ENCODE results near the gene CIT. TPM values are rescaled to one million over a fixed set of nuclear protein-coding genes. Genes with fewer than 3 reads are reported as not detected.

Gene CIT
- polyA plus RNA-seq, 3 donors: 0.03 TPM; not detected in 2

DNA sequence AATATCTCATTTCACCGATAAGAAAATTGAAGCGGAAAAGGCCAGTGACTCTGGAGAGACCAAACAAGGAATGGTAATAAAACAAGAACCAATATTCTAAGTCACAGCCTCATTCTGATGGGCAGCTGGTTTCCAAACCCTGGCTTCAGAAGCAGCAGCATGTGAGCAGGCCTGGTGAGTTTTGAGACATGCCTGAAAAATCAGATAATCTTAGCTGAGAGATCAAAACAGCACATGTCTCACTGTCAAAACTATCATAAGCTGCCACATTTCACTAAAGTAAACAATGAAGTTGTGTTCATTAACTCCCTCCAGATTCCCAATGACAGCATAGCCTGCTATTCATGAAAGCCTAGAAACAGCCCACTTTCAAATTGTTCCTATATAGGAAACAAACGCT is 36.5 kb downstream of the CIT start:
- H3K9me3 ChIP-seq (replicated peaks in 1 of 2; ENCODE audit: control insufficient read depth in 1 of 2, insufficient read depth in 1 of 2, low read length in 2 of 2): no peaks in the 10 kb centered on the region
- Mint-ChIP-seq H3K27me3 (ENCODE audit: low read depth in 3 of 3) (no peaks in the 10 kb centered on the region), H3K4me3 (no peak overlapping the region), H3K36me3 (peaks cover 41 to 67% of the 10 kb centered on the region in 2 donors), H3K9me3 (peaks cover 0 to 6% (median 2%) of the 10 kb centered on the region in 7 donors), H3K27ac (peak overlapping the region in 1 of 7 donors; percentile 8), H3K4me1 (peaks cover 6% of the 10 kb centered on the region)
- H3K9ac ChIP-seq (ENCODE audit: insufficient read depth, low read length, poor library complexity, severe bottlenecking): no peak overlapping the region
- intact Hi-C loops (cut with micrococcal nuclease): no loop called here
- no peaks in the 10 kb centered on the region for H3K27me3 ChIP-seq (ENCODE audit: control insufficient read depth in 2 of 2, insufficient read depth in 2 of 2, low read length in 2 of 2)
- WGBS (ENCODE audit: insufficient coverage): no CpG with 5 or more reads among the region's 3 CpGs
- TF ChIP-seq, protein P1, sequence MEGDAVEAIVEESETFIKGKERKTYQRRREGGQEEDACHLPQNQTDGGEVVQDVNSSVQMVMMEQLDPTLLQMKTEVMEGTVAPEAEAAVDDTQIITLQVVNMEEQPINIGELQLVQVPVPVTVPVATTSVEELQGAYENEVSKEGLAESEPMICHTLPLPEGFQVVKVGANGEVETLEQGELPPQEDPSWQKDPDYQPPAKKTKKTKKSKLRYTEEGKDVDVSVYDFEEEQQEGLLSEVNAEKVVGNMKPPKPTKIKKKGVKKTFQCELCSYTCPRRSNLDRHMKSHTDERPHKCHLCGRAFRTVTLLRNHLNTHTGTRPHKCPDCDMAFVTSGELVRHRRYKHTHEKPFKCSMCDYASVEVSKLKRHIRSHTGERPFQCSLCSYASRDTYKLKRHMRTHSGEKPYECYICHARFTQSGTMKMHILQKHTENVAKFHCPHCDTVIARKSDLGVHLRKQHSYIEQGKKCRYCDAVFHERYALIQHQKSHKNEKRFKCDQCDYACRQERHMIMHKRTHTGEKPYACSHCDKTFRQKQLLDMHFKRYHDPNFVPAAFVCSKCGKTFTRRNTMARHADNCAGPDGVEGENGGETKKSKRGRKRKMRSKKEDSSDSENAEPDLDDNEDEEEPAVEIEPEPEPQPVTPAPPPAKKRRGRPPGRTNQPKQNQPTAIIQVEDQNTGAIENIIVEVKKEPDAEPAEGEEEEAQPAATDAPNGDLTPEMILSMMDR (IDR thresholded peaks at IDR 0.05): no peak
- H3K4me1 ChIP-seq (ENCODE audit: control insufficient read depth in 1 of 2, insufficient read depth in 2 of 2, low read length in 2 of 2): peaks cover 4 to 10% of the 10 kb centered on the region in 2 donors
- peak overlapping the region in 1 of 2 donors; percentile 3 for H3K27ac ChIP-seq (ENCODE audit: low read depth in 1 of 2, low read length in 2 of 2)
- no peak overlapping the region for H3K4me3 ChIP-seq (replicated peaks in 1 of 3; ENCODE audit: low read depth in 2 of 3, low read length in 3 of 3)
- H3K79me2 ChIP-seq (ENCODE audit: insufficient read depth, low read length): no peaks in the 10 kb centered on the region
- no peaks in the 10 kb centered on the region for H4K20me1 ChIP-seq (ENCODE audit: insufficient read depth, low read length)
- DNase-seq: no peak
- H3K36me3 ChIP-seq (replicated peaks in 1 of 2; ENCODE audit: control insufficient read depth in 1 of 2, insufficient read depth in 2 of 2, low read length in 2 of 2): peaks cover 20 to 66% of the 10 kb centered on the region in 2 donors
- H2AFZ ChIP-seq (ENCODE audit: insufficient read depth, low read depth, low read length, poor library complexity, severe bottlenecking): no peak overlapping the region
- no peak overlapping the region for H3K4me2 ChIP-seq (replicated peaks; ENCODE audit: extremely low read depth, low read length, poor library complexity, severe bottlenecking)

DNA sequence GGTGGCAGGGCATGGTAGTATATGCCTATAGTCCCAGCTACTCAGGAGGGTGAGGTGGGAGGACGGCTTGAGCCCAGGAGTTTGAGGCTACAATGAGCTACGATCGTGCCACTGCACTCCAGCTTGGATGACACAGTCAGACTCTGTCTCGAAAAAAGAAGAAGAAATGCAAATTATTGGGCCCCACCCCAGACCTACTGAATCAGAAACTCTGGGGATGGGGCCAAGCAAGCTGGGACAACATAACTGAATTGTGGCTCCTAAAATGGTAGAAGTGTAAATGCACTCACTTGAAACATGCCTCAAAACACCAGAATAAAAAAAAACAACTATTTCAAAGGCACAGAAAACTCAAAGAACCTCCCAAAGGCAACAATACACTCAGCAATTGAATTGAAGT is 37.0 kb downstream of the CIT start:
- Histone ChIP-seq H3K4me1 (ENCODE audit: control insufficient read depth in 1 of 2, insufficient read depth in 2 of 2, low read length in 2 of 2) (peaks cover 4 to 10% of the 10 kb centered on the region in 2 donors), H3K9me3 (replicated peaks in 1 of 2; ENCODE audit: control insufficient read depth in 1 of 2, insufficient read depth in 1 of 2, low read length in 2 of 2) (no peaks in the 10 kb centered on the region), H2AFZ (ENCODE audit: insufficient read depth, low read depth, low read length, poor library complexity, severe bottlenecking) (no peak overlapping the region), H4K20me1 (ENCODE audit: insufficient read depth, low read length) (no peaks in the 10 kb centered on the region), H3K27ac (ENCODE audit: low read depth in 1 of 2, low read length in 2 of 2) (peak overlapping the region in 1 of 2 donors; percentile 3), H3K4me3 (replicated peaks in 1 of 3; ENCODE audit: low read depth in 2 of 3, low read length in 3 of 3) (no peak overlapping the region), H3K27me3 (ENCODE audit: control insufficient read depth in 2 of 2, insufficient read depth in 2 of 2, low read length in 2 of 2) (no peaks in the 10 kb centered on the region), H3K79me2 (ENCODE audit: insufficient read depth, low read length) (no peaks in the 10 kb centered on the region), H3K4me2 (replicated peaks; ENCODE audit: extremely low read depth, low read length, poor library complexity, severe bottlenecking) (no peak overlapping the region), H3K9ac (ENCODE audit: insufficient read depth, low read length, poor library complexity, severe bottlenecking) (no peak overlapping the region), H3K36me3 (replicated peaks in 1 of 2; ENCODE audit: control insufficient read depth in 1 of 2, insufficient read depth in 2 of 2, low read length in 2 of 2) (peaks cover 23 to 69% of the 10 kb centered on the region in 2 donors)
- Mint-ChIP-seq H3K4me1 (peaks cover 6% of the 10 kb centered on the region), H3K4me3 (no peak overlapping the region), H3K36me3 (peaks cover 45 to 67% of the 10 kb centered on the region in 2 donors), H3K27ac (peak overlapping the region in 2 of 7 donors; percentile 8 to 43), H3K9me3 (peaks cover 0 to 6% (median 2%) of the 10 kb centered on the region in 7 donors), H3K27me3 (ENCODE audit: low read depth in 3 of 3) (no peaks in the 10 kb centered on the region)
- intact Hi-C loops (cut with micrococcal nuclease): no loop called here
- TF ChIP-seq, protein P1 (IDR thresholded peaks at IDR 0.05): no peak
- WGBS (ENCODE audit: insufficient coverage): 100% methylated on average over 1 of the region's 4 CpGs
- no peak for DNase-seq
